Uterus (tissue), 4 donors: Measurements from ENCODE around the gene TEKT2. TPM values are rescaled to one million over a fixed set of nuclear protein-coding genes. Genes with fewer than 3 reads are reported as not detected.

Source experiments
- DNase-seq, 2 donors: peaks; one replicate each; pipeline ENCODE4 v3.0.0-alpha.2; 2019 to 2020
- H3K27ac ChIP-seq, 2 donors: fragments of 200-600 bp; sonication (generic); 1 replicate in 1 of 2; 2 replicates in 1 of 2; pipeline ENCODE4 v1.5.1; 2016 to 2018
- H3K27me3 ChIP-seq, 2 donors: fragments of 200-600 bp; sonication (generic); one replicate each; pipeline ENCODE4 v1.5.1; 2018 to 2019; ENCODE audit warnings: control low read depth in 1 of 2
- H3K36me3 ChIP-seq, 2 donors: fragments of 200-600 bp; sonication (generic); one replicate each; pipeline ENCODE4 v1.5.1; 2019; ENCODE audit warnings: control low read depth in 1 of 2
- H3K4me1 ChIP-seq, 2 donors: fragments of 200-600 bp; sonication (generic); one replicate each; pipeline ENCODE4 v1.5.1; 2018 to 2019; ENCODE audit warnings: control low read depth in 1 of 2
- H3K4me3 ChIP-seq, 2 donors: fragments of 200-600 bp; sonication (generic); 1 replicate in 1 of 2; 2 replicates in 1 of 2; pipeline ENCODE4 v1.5.1; 2018 to 2019; ENCODE audit warnings: mild to moderate bottlenecking in 1 of 2
- H3K9me3 ChIP-seq, 2 donors: fragments of 200-600 bp; sonication (generic); one replicate each; pipeline ENCODE4 v1.5.1; 2019; ENCODE audit warnings: control low read depth in 1 of 2
- CTCF ChIP-seq, 4 experiments: fragments of 200-600 bp in 2 of 4; fragments of 450-650 bp in 2 of 4; sonication (generic) in 2 of 4; IDR thresholded peaks; one replicate each; pipeline ENCODE4 v1.5.1; 2016 to 2019; ENCODE audit warnings: antibody characterized with exemption in 4 of 4, mild to moderate bottlenecking in 2 of 4, moderate library complexity in 1 of 4
- POLR2A ChIP-seq, 2 donors: fragments of 450-650 bp; IDR thresholded peaks; one replicate each; pipeline ENCODE4 v1.6.1; 2016; ENCODE audit warnings: antibody characterized with exemption in 2 of 2, mild to moderate bottlenecking in 1 of 2, moderate library complexity in 1 of 2
- intact Hi-C: fragments of 100-400 bp; cut with DNase I; formaldehyde crosslinking; loops from one replicate; pipeline ENCODE4 v1.15.1; 2023; ENCODE audit warnings: low total_unique reads
- total RNA-seq, 4 donors: library from RNA; depleted of rRNA in 3 of 4; stranded (reverse); fragments of >200 nt in 3 of 4; gene quantifications; one replicate each; pipeline versions ENCODE4 v1.1.0 to v1.2.4, GENCODE V29; 2014 to 2023
- donor health status: DM: yes; HTN: yes; CAD: no.

TEKT2 gene
- total RNA-seq, 4 donors from 2014 or later = 0.77 to 7.5 (median 1.2) TPM; not detected in 1

GRCh38 chr1:36053978-36054377 lies 29.9 kb upstream of the TEKT2 start:
- intact Hi-C loops = no loop called here
- TF ChIP-seq POLR2A (IDR thresholded peaks at IDR 0.05) (no peak), CTCF (IDR thresholded peaks at IDR 0.05) (no peak)
- Histone ChIP-seq H3K4me3 (no peak overlapping the region), H3K27me3 (no peaks in the 10 kb centered on the region), H3K27ac (no peak overlapping the region), H3K4me1 (no peaks in the 10 kb centered on the region), H3K9me3 (no peaks in the 10 kb centered on the region), H3K36me3 (no peaks in the 10 kb centered on the region)
- DNase-seq = no peak

GRCh38 chr1:36055706-36056105 lies 28.2 kb upstream of the TEKT2 start:
- intact Hi-C loops = no loop called here
- H3K4me1 ChIP-seq = no peaks in the 10 kb centered on the region
- H3K4me3 ChIP-seq = no peak overlapping the region
- no peaks in the 10 kb centered on the region for H3K9me3 ChIP-seq
- no peaks in the 10 kb centered on the region for H3K36me3 ChIP-seq
- TF ChIP-seq POLR2A (IDR thresholded peaks at IDR 0.05) (no peak), CTCF (IDR thresholded peaks at IDR 0.05) (no peak)
- H3K27ac ChIP-seq = no peak overlapping the region
- DNase-seq = no peak
- no peaks in the 10 kb centered on the region for H3K27me3 ChIP-seq

GRCh38 chr1:36062315-36062714 lies 21.6 kb upstream of the TEKT2 start:
- intact Hi-C loops = no loop called here
- H3K27ac ChIP-seq = no peak overlapping the region
- no peak overlapping the region for H3K4me3 ChIP-seq
- TF ChIP-seq CTCF (IDR thresholded peaks at IDR 0.05) = no peak
- TF ChIP-seq POLR2A (IDR thresholded peaks at IDR 0.05) = no peak
- H3K9me3 ChIP-seq = no peaks in the 10 kb centered on the region
- H3K27me3 ChIP-seq = no peaks in the 10 kb centered on the region
- H3K36me3 ChIP-seq = no peaks in the 10 kb centered on the region
- no peak for DNase-seq
- no peaks in the 10 kb centered on the region for H3K4me1 ChIP-seq

- Histone ChIP-seq H3K9me3 (no peaks in the 10 kb centered on the region), H3K4me3 (no peak overlapping the region), H3K36me3 (no peaks in the 10 kb centered on the region), H3K27ac (no peak overlapping the region), H3K4me1 (no peaks in the 10 kb centered on the region), H3K27me3 (no peaks in the 10 kb centered on the region)
- intact Hi-C loops = no loop called here
- DNase-seq = no peak
- TF ChIP-seq CTCF (IDR thresholded peaks at IDR 0.05) (no peak), POLR2A (IDR thresholded peaks at IDR 0.05) (no peak)
These were observed 16.0 kb upstream of the TEKT2 start for GRCh38 chr1:36067871-36068270.

- intact Hi-C loops = no loop called here
- H3K36me3 ChIP-seq = no peaks in the 10 kb centered on the region
These were observed 15.0 kb upstream of the TEKT2 start for GRCh38 chr1:36068866-36069265.

More at GRCh38 chr1:36068866-36069265, 15.0 kb upstream of the TEKT2 start:
- TF ChIP-seq POLR2A (IDR thresholded peaks at IDR 0.05) (no peak), CTCF (IDR thresholded peaks at IDR 0.05) (no peak)
- Histone ChIP-seq H3K4me1 (no peaks in the 10 kb centered on the region), H3K9me3 (no peaks in the 10 kb centered on the region), H3K27me3 (no peaks in the 10 kb centered on the region), H3K4me3 (no peak overlapping the region), H3K27ac (no peak overlapping the region)
- no peak for DNase-seq
